HG03159 (cell line): ENCODE data around the gene SDHAF3.

Experiments
- ATAC-seq: cut with Tn5 transposase; IDR thresholded peaks from one replicate; pipeline ENCODE4 v1.9.1; 2021; ENCODE audit warnings: mild to moderate bottlenecking, moderate library complexity; ENCODE audit not compliant: unreplicated experiment

Gene SDHAF3

DNA sequence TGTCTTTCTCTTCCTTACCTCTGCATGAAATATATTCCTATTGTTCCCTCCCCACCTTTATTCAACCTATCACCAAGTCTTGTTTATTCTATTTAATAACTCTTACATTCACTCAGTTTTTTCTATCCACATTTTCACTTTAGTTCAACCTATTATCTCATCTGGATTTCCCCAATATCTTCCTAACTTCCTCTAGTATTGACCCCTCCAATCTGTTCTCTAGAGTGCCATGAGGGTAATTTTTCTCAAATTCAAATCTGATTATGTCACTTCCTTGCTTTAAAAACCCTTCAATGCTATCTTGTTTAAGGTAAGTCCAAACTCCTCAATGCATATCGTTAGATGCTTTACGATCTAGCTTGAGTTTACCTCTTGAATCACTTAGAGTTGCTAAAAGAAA, 86.5 kb downstream of the SDHAF3 start:
- no peak for ATAC-seq

DNA sequence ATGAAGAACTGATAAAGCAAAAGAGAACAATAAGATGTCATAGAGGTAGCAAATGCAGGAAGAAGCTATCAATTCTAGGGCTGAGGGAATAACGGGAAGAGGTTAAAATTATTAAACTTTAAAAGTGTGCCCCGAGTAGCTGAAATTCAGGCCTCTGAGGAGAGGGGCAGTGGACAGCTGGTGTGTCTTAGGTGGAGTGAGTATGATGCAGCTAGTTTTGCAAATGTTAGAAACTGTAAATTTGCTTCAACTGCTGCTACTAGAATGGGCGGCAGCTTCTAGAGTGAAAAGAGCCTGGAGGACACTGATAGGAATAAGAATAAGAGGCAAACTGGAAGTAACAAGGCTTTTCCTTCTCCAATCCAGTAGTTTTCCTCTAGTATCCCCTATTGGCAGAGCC, 87.3 kb downstream of the SDHAF3 start:
- no peak for ATAC-seq

DNA sequence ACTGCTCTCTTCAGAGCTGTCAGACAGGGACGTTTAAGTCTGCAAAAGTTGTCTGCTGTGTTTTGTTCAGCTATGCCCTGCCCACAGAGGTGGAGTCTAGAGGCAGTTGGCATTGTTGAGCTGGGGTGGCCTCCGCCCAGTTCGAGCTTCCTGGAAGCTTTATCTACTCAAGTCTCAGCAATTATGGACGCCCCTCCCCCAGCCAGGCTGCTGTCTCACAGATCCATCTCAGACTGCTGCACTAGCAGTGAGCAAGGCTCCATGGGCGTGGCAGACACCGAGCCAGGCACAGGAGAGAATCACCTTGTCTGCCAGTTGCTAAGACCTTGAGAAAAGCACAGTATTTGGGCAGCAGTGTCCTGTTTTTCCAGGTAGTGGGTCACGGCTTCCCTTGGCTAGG, 98.1 kb downstream of the SDHAF3 start:
- ATAC-seq, result no peak

DNA sequence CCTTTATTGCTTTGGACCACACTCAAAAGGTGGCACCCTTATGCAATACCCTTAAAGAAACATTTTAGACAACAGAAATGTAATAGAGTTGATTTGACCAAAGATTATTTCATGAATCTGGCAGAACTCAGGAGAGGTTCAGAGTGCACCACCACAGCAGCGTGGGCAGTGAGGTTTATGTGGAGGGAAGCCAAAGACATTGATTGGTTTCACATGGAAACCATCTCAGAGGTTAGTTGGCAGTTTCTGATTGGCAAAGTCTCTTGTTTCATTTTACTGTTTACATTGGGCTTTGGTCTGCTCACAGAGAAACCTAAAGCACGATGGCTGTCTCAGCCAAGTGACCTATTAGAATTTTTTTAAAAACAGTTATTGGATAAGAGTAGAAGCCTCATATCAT, 101.3 kb downstream of the SDHAF3 start:
- no peak for ATAC-seq

DNA sequence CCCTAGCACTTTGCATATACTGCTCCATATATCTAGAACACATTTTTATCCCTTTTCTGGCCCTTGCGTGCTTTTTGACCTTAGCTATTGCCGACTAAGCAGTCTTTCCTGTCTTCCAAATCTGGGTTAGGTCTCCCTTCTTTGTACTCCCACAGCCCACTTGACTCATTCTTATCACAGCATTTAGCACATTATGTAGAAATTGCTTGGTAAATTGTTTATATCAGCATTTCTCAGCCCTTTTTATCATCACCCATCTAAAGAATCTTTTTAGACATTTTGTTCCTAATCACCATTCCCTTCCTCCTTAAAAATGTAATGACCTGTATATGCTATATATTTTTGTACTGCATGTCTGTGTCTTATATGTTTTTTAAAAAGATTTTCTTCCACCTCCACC, 101.7 kb downstream of the SDHAF3 start:
- no peak for ATAC-seq

DNA sequence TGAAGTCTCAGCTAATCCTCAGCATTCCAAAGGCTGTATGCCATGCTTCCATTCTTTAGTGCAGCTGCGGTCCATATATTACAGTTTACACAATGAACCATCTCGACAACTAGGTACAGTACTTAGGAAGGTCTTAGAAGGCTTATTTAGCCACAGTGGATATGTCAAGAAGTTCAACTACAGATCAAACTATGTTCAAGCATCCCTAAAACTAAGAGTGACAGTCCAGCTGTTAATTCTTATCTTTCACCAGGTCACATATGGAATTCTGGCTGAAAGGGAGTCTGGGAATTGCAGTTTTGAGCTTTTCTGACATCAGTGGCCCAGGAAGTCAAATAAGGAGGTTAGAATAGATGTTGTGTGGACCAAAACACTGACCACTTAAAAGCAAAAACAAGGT, 106.8 kb downstream of the SDHAF3 start:
- no peak for ATAC-seq

DNA sequence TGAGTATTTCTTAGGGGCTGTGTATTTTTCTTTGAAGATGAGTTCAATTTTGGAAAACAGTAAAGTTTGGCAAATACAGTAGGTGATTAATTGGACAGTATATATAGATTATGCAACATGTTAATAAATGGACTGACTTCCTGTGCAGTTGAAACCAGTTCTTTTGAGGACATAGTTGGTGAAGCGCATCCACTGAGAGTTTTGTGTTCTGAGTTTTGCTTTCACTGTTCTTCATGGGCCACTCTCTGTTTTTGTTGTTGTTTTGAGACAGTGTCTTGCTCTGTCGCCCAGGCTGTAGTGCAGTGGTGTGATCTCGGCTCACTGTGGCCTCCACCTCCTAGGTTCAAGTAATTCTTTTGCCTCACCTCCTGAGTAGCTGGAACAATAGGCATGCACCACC, 109.0 kb downstream of the SDHAF3 start:
- peak; percentile 97 for ATAC-seq
